SK-N-MC (cell line): ENCODE results near the gene KRTAP2-3.
"Not testable (repeated sequence)": the region's sequence is repeated elsewhere in the genome, so short reads cannot be mapped to it uniquely, and the experiment has no call there.

ENCODE experiments used
- EZH2 ChIP-seq: fragments of 200-600 bp; sonication (generic); IDR thresholded peaks from one replicate; pipeline ENCODE4 v1.6.1; 2017; ENCODE audit warnings: antibody characterized with exemption
- POLR2AphosphoS5 ChIP-seq: IDR thresholded peaks from 2 replicates; pipeline ENCODE4 v1.6.1; 2012; ENCODE audit warnings: mild to moderate bottlenecking, low read depth, low read length, borderline replicate concordance

DNA sequence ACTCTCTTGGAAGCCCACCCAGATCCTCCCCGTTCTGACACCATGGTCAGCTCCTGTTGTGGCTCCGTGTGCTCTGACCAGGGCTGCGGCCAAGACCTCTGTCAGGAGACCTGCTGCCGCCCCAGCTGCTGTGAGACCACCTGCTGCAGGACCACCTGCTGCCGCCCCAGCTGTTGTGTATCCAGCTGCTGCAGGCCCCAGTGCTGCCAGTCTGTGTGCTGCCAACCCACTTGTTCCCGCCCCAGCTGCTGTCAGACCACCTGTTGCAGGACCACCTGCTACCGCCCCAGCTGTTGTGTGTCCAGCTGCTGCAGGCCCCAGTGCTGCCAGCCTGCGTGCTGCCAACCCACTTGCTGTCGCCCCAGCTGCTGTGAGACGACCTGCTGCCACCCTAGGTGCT is 45.4 kb upstream of the KRTAP2-3 start, which contains the start of gene KRTAP4-9:
- TF ChIP-seq POLR2AphosphoS5, EZH2: not testable (repeated sequence)
